Vein endothelial cell (primary cell): Measurements from ENCODE around the gene ADGRL1. TPM values are rescaled to one million over a fixed set of nuclear protein-coding genes. Genes with fewer than 3 reads are reported as not detected.

Experiments used
- small RNA-seq: library from RNA; depleted of rRNA; stranded (forward); fragments of <200 nt; gene quantifications from one replicate; pipeline ENCODE3, GENCODE V24; 2012
- total RNA-seq: library from RNA; depleted of rRNA; stranded (reverse); fragments of >200 nt; gene quantifications from 2 replicates; pipeline ENCODE4 v1.2.3, GENCODE V29; 2012

The ADGRL1 gene
- total RNA-seq = 6.9 and 8.5 TPM in 2 replicates

DNA sequence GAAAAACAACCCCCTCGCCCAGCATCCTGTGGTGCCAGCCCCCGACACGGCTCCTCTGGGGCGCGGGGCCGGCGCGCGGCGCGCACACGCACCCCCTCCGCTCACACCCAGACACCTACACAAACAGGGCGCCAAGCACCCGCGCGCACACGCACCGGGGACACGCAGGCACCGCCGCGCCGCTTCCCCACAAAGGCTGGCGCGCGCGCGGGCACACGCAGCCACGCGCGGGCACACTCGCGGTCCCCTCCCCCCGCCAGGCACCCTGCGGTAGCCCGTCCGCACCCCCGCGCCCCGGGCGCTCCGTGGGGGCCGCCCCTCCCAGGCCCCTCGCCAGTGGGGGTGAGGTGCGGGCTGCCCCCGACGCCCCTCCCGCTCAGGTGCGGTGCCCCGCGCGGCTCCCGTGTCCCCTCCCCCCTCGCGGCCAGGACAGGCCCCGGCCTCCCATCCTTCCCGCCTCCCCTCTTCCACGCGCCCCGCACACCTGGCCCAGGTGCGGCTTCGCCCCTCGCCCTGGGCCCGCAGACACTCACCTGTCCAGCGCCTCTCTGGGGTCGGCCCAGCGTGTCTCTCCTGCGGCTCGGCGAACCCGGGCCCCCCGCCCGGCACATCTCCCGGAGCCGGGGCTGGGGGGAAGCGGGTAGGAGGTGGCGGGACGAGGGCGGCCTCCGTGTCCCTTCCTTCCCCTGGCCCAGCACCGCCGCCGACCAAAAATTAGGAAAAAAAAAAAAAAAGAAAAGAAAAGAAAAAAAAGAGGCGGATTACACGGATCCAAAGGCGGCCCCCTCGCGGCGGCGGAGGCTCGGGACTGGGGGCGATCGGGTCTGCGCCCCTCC, at the start of gene ADGRL1:
TSS of gene ADGRL1 (minus strand) at position 718 of the 836 bp plus-strand sequence. CDS start 22,567 bp downstream, outside the sequence.

DNA sequence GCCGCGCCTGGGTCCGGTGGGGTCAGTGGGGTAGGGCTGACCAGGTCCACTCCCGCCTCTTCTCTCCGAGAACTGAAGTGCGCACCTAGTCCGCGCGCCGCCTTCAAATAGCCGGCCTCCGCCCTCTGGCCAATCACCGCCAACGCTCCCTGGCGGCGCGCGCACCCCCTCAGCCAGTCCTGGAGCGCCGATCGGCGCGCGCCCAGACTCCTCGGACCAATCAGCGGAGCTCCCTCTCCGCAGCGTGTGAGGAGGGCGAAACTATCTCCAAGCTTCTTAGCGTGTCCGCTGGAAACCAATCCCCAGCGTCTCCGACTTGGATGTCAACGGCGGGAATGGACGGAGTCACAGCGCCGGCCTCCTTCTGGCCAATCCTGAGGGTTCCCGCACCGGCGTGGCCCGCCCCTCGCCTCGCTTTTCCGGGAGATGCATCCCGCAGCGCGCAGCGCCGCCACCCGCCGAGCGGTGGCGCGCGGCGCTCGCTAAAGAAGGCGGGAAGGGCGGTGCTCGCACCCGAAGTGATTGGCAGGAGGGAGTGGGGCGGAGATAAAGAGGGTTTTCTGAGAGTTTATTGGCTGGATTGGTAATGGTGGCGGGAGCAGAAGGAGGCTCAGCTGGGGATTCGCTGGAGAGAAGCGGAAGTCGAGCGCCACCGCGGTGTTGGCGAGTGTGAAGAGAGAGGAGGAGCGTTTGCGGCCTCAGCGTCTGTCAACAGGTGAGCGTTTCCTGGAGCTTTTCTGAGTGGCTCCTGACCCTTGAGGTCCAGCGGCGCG, 69.3 kb downstream of the ADGRL1 start, which contains the start of gene ASF1B:
TSS of gene ASF1B (minus strand) at position 81 of the 773 bp plus-strand sequence. CDS start 133 bp downstream, outside the sequence.

DNA sequence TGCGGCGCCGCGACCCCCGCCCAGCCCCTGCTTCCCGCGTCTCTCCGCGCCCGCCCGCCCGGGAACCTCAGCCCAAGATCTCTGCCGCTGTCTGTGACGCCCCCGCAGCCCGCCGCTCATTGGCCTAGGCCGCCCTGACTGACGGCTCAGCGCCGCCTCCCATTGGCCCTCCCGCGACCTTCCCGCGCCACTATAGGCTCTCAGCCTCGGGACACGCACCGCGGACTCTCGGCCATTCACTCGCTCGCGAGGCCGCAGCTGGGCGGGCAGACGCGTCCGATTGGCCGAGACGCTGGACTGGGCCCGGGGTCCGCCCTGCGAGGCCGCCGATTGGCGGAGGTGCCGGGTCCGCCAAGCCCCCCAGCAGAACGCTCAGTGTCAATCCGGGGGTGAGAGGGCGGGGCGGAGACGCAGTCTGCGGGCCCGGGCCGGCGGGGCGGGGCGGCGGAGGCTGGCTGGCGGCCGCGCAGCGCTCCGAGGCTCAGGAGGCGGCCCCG, 88.3 kb downstream of the ADGRL1 start, which contains the start of gene PRKACA:
TSS of gene PRKACA (minus strand) at position 95 of the 497 bp plus-strand sequence. CDS start 215 bp downstream, outside the sequence.

Small RNAs within 50 kb of the gene (small RNA-seq; reads per million reads assigned to genes)
- gene RN7SL231P = not detected

Other genes with a start within 250 kb of the ADGRL1 start
- 3.1 and 3.6 TPM in 2 replicates for gene RFX1, start 199.8 kb downstream of the ADGRL1 start, total RNA-seq
- gene RLN3, start 178.0 kb downstream of the ADGRL1 start, total RNA-seq = not detected in 2 replicates
- 4.1 and 6.5 TPM in 2 replicates for gene IL27RA, start 174.4 kb downstream of the ADGRL1 start, total RNA-seq
- gene PALM3, start 144.1 kb downstream of the ADGRL1 start, total RNA-seq = not detected in 2 replicates
- gene MISP3, start 133.4 kb downstream of the ADGRL1 start, total RNA-seq = 0.10 and 0.33 TPM in 2 replicates
- not detected in 2 replicates for gene C19orf67, start 120.4 kb downstream of the ADGRL1 start, total RNA-seq
- 26.3 and 37.6 TPM in 2 replicates for gene SAMD1, start 115.4 kb downstream of the ADGRL1 start, total RNA-seq
- gene PRKACA, start 88.4 kb downstream of the ADGRL1 start, total RNA-seq = 59.2 and 62.7 TPM in 2 replicates
- gene ASF1B, start 69.6 kb downstream of the ADGRL1 start, total RNA-seq = 11.4 and 20.4 TPM in 2 replicates
- 7.2 and 14.6 TPM in 2 replicates for gene ADGRE5, start 175.3 kb upstream of the ADGRL1 start, total RNA-seq
- 63.4 and 97.1 TPM in 2 replicates for gene DDX39A, start 213.2 kb upstream of the ADGRL1 start, total RNA-seq
- gene PKN1, start 227.1 kb upstream of the ADGRL1 start, total RNA-seq = 253 and 369 TPM in 2 replicates